ENCODE data around the gene RIPK3.

RIPK3 gene

DNA sequence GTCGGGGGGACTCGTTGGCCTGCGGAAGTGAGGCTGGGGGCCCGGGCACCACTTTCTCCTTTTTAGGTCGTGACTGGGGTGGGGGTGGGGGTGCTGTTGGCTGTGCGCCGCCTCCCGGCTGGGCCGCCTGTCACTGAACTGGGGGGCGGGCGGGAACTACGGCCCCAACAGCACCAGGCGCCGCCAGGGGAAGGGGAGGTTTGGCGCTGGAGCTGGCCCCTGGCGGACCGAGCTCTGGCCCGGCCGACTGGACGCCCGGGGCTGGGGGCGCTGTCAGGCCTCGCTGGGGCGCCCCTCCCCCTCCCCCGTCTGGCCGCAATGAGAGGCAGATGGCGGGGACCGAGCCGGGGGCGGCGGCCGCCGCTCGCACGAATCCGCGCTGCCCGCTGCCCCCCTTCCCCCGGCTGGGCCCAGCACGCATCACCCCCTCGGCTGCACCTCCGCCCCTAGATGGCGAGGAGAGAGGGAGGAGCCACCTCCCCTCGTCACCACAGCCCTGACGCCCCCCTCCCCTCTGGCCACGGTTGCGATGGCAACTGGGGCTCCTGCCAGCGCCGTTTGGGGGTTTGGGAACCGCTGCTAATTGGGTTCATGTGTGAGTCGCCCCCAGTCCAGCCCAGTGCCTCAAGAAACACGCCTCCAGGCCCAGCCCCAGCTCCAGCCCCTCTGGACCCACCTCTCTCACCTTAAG lies 28.9 kb upstream of the RIPK3 start:
- no peaks in the 10 kb centered on the region for H3K9me3 ChIP-seq (ENCODE audit: control insufficient read depth, insufficient read depth, low read length)
- peak overlapping the region; percentile 83 for H3K4me3 ChIP-seq (ENCODE audit: low read depth, low read length)
- H3K4me1 ChIP-seq (ENCODE audit: control insufficient read depth, insufficient read depth, low read length) = no peaks in the 10 kb centered on the region
- H3K27me3 ChIP-seq (ENCODE audit: control insufficient read depth, insufficient read depth, low read length) = 0 out of 2 replicates have a peak, but pooled peaks cover 4% of the 10 kb centered on the region
- H3K27ac ChIP-seq (ENCODE audit: low read depth, low read length) = peak overlapping the region; percentile 84
- peaks cover 9% of the 10 kb centered on the region; the same call in 1 of the 2 replicates for H3K36me3 ChIP-seq (ENCODE audit: control insufficient read depth, insufficient read depth, low read length)
- H3K9ac ChIP-seq (ENCODE audit: low read depth, low read length) = 0 out of 2 replicates have a peak overlapping the region, but pooled peaks have one; percentile 7

DNA sequence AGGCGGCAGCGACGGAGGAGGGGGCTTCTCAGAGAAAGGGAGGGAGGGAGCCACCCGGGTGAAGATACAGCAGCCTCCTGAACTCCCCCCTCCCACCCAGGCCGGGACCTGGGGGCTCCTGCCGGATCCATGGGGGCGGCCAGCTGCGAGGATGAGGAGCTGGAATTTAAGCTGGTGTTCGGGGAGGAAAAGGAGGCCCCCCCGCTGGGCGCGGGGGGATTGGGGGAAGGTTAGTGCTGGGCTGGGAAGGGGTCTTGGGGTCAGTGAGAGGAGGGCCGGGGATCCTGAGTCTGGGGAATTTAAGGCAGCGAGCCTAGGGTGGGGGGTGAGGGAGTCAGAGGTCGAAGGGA lies 28.4 kb upstream of the RIPK3 start:
- Histone ChIP-seq H3K27me3 (ENCODE audit: control insufficient read depth, insufficient read depth, low read length) (0 out of 2 replicates have a peak, but pooled peaks cover 4% of the 10 kb centered on the region), H3K27ac (ENCODE audit: low read depth, low read length) (peak overlapping the region; percentile 84), H3K4me3 (ENCODE audit: low read depth, low read length) (peak overlapping the region; percentile 83), H3K4me1 (ENCODE audit: control insufficient read depth, insufficient read depth, low read length) (no peaks in the 10 kb centered on the region), H3K9me3 (ENCODE audit: control insufficient read depth, insufficient read depth, low read length) (no peaks in the 10 kb centered on the region), H3K36me3 (ENCODE audit: control insufficient read depth, insufficient read depth, low read length) (peaks cover 4% of the 10 kb centered on the region; the same call in 1 of the 2 replicates), H3K9ac (ENCODE audit: low read depth, low read length) (peak overlapping the region; percentile 7; the same call in 1 of the 2 replicates)

DNA sequence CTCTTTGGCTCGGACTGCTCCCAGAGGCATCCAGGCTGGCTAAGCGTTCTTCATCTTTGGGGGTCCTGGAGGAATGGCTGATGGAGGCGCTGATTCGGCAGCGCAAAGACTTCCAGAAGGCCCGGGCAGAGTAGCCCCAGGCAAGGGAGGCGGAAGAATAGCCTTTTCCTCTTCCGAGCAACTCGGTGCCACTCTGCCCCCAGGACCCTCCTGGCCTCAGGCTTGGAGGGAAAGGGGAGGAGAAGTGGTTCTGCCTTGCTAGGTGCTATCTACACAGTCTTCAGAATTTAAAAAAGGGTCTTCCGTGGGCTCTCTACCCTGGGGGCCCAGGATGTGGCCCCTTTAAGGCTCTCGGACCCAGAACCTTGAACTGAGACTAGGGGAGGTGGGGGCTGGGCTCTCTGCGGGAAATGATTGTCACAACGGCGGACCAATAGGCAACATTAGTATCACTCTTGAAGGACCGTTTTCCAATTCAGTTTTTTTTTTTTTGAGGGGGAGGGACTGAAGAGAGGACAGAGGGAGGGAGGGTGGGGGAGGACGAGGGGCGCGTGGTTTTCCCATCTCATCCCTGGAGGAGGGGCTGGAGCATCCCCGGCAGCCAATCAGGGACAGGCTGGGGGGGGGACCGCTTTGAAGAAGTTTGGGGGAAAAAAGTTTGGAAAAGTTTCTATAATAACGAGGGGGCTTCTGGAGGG lies 27.9 kb upstream of the RIPK3 start, which contains the start of gene NFATC4:
Gene NFATC4, plus strand, starts transcription at position 671 of the 698 bp plus-strand sequence. CDS start 157 bp downstream, outside the sequence.
- H3K27ac ChIP-seq (ENCODE audit: low read depth, low read length) = peak within 1 kb of the TSS; percentile 84
- H3K9me3 ChIP-seq (ENCODE audit: control insufficient read depth, insufficient read depth, low read length) = no peaks in the 10 kb centered on the region
- H3K36me3 ChIP-seq (ENCODE audit: control insufficient read depth, insufficient read depth, low read length) = no peaks in the 10 kb centered on the region; the same call in 1 of the 2 replicates
- peak within 1 kb of the TSS; percentile 83 for H3K4me3 ChIP-seq (ENCODE audit: low read depth, low read length)
- 0 out of 2 replicates have a peak, but pooled peaks cover 4% of the 10 kb centered on the region for H3K27me3 ChIP-seq (ENCODE audit: control insufficient read depth, insufficient read depth, low read length)
- peak within 1 kb of the TSS; percentile 48 for H3K9ac ChIP-seq (ENCODE audit: low read depth, low read length)
- no peaks in the 10 kb centered on the region for H3K4me1 ChIP-seq (ENCODE audit: control insufficient read depth, insufficient read depth, low read length)

DNA sequence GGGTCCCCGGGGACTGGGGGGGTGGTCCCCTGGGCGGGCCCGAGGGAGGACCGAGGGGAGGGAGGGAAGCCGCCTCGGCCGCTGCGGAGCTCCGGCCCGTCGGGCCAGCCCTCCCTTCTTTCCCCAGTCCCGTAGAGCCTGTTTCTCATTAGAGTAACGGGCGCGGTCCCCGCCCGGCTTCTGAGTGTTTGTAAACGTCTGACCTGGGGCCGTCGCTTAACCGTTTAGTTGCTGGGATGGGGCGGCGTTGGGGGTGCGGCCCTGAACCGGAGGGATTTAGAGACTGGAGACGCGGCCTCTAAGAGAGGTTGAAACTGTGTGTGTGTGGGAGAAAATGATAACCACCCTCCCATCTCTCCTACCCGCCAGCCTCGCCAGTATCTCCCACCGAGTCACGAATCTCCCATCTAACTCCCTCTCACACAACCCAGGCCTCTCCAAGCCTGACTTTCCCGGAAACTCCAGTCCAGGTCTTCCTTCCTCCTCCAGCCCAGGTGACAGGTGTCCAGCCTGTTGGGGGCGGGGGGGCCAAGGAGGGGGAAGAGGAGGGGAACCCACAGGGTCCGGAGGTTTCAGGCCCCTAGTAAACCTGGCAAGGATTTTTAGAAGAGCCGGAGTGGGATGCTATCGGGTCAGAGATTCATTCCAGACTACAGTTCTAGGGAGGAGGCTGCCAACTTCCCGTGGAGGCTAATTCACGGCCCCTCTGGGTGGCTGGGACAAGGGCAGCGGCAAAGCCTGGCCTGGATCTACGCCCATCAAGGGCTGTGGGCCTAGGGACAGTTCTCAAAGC lies 27.1 kb upstream of the RIPK3 start:
- Histone ChIP-seq H3K4me1 (ENCODE audit: control insufficient read depth, insufficient read depth, low read length) (no peaks in the 10 kb centered on the region), H3K9me3 (ENCODE audit: control insufficient read depth, insufficient read depth, low read length) (no peaks in the 10 kb centered on the region), H3K27ac (ENCODE audit: low read depth, low read length) (peak overlapping the region; percentile 73), H3K36me3 (ENCODE audit: control insufficient read depth, insufficient read depth, low read length) (no peaks in the 10 kb centered on the region), H3K4me3 (ENCODE audit: low read depth, low read length) (peak overlapping the region; percentile 74), H3K9ac (ENCODE audit: low read depth, low read length) (peak overlapping the region; percentile 48), H3K27me3 (ENCODE audit: control insufficient read depth, insufficient read depth, low read length) (peaks cover 9% of the 10 kb centered on the region)

DNA sequence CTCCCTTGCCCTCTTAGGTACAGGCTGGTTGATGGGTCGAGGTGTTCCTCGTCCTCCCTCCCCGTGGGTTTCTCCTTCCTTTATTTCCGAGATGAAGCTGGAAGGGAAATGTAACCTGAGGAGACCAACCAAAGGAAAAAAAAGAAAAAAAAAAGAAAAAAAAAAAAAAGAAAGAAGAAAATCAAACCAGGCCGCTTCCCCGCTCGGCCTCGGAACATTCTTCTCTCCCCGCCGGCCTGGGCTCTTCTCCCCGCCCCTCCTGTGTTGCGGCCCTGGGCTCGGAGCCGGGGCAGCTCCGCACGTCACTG lies 26.6 kb upstream of the RIPK3 start:
- Histone ChIP-seq H3K9ac (ENCODE audit: low read depth, low read length) (no peak overlapping the region), H3K27me3 (ENCODE audit: control insufficient read depth, insufficient read depth, low read length) (peaks cover 14% of the 10 kb centered on the region), H3K36me3 (ENCODE audit: control insufficient read depth, insufficient read depth, low read length) (no peaks in the 10 kb centered on the region), H3K4me1 (ENCODE audit: control insufficient read depth, insufficient read depth, low read length) (no peaks in the 10 kb centered on the region), H3K4me3 (ENCODE audit: low read depth, low read length) (peak overlapping the region; percentile 74), H3K27ac (ENCODE audit: low read depth, low read length) (peak overlapping the region; percentile 73), H3K9me3 (ENCODE audit: control insufficient read depth, insufficient read depth, low read length) (no peaks in the 10 kb centered on the region)

DNA sequence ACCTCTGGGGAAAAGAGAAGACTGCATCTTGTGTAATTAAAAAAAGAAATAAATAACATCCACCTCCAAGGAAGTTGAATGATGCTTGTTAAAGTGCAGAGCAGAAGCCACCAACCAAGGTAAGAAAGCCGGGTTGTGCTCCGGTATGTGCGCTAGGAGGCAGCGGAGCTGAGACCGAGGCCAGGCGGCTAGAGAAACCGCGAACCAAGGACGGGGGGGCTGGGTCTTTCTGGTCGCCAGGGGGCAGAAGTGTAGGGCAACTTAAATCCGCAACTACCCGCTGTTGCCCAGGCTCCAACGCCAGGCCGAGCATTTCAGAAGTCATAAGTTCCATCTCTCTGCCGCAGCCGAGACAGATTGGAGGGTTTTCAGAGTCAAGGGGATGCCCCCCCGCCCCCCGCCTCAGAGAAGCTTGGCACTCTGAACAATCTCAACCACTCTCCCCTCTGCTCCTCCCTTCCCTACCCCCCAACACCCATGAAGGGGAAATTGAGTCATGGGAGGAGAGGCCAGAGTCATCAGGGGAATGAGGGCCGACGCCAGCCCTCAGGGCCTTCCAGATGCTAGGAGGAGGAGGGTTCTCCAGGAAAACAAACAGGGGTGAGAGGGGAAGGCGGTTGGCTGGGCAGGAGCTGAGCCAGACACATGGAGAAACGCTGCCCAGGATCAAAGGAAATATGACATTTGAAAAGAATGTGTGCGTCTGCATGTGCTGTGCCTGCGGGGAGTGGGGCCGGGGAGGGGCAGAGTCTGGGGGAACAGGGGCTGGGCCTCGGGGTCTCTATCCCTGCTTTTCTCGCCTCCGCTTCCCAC lies 26.0 kb upstream of the RIPK3 start:
- Histone ChIP-seq H3K9me3 (ENCODE audit: control insufficient read depth, insufficient read depth, low read length) (no peaks in the 10 kb centered on the region), H3K27me3 (ENCODE audit: control insufficient read depth, insufficient read depth, low read length) (peaks cover 16% of the 10 kb centered on the region), H3K9ac (ENCODE audit: low read depth, low read length) (no peak overlapping the region), H3K27ac (ENCODE audit: low read depth, low read length) (peak overlapping the region; percentile 73), H3K36me3 (ENCODE audit: control insufficient read depth, insufficient read depth, low read length) (no peaks in the 10 kb centered on the region), H3K4me3 (ENCODE audit: low read depth, low read length) (peak overlapping the region; percentile 74), H3K4me1 (ENCODE audit: control insufficient read depth, insufficient read depth, low read length) (no peaks in the 10 kb centered on the region)

DNA sequence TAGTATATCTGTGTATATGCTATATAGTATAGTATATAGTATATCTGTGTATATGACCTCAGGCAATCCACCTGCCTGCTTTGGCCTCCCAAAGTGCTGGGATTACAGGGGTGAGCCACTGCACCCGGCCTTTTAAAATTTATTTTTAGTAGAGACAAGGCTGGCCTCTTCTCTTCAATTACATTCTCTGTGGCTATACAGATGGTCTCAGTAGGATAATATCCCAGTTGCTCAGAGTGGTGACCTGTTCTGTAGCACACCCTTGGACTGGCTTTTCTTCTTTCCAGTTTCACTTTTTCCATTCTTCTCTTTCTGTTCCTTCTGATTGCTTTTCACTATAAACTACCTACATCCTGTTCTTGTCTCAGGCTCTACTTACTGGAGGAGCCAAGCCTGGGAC lies 25.1 kb upstream of the RIPK3 start:
- Histone ChIP-seq H3K27me3 (ENCODE audit: control insufficient read depth, insufficient read depth, low read length) (peaks cover 16% of the 10 kb centered on the region), H3K4me1 (ENCODE audit: control insufficient read depth, insufficient read depth, low read length) (no peaks in the 10 kb centered on the region), H3K4me3 (ENCODE audit: low read depth, low read length) (no peak overlapping the region), H3K27ac (ENCODE audit: low read depth, low read length) (no peak overlapping the region), H3K36me3 (ENCODE audit: control insufficient read depth, insufficient read depth, low read length) (no peaks in the 10 kb centered on the region), H3K9me3 (ENCODE audit: control insufficient read depth, insufficient read depth, low read length) (no peaks in the 10 kb centered on the region), H3K9ac (ENCODE audit: low read depth, low read length) (no peak overlapping the region)

DNA sequence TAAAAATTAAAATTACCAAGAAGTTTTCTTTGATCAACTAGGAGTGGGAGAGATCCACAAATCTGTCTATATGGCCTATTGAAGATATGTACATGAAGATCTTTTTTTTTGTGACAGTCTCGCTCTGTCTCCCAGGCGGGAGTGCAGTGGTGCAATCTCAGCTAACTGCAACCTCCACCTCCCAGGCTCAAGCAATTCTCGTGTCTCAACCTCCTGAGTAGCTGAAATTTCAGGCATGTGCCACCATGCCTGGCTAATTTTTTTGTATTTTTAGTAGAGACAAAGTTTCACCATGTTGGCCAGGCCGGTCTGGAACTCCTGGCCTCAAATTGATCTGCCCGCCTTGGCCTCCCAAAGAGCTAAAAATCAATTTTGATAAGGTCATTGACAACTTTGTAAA lies 23.6 kb upstream of the RIPK3 start:
- H3K4me1 ChIP-seq (ENCODE audit: control insufficient read depth, insufficient read depth, low read length) = no peaks in the 10 kb centered on the region
- no peaks in the 10 kb centered on the region for H3K9me3 ChIP-seq (ENCODE audit: control insufficient read depth, insufficient read depth, low read length)
- no peak overlapping the region for H3K9ac ChIP-seq (ENCODE audit: low read depth, low read length)
- no peaks in the 10 kb centered on the region for H3K36me3 ChIP-seq (ENCODE audit: control insufficient read depth, insufficient read depth, low read length)
- no peak overlapping the region for H3K27ac ChIP-seq (ENCODE audit: low read depth, low read length)
- H3K4me3 ChIP-seq (ENCODE audit: low read depth, low read length) = no peak overlapping the region
- peaks cover 16% of the 10 kb centered on the region for H3K27me3 ChIP-seq (ENCODE audit: control insufficient read depth, insufficient read depth, low read length)

DNA sequence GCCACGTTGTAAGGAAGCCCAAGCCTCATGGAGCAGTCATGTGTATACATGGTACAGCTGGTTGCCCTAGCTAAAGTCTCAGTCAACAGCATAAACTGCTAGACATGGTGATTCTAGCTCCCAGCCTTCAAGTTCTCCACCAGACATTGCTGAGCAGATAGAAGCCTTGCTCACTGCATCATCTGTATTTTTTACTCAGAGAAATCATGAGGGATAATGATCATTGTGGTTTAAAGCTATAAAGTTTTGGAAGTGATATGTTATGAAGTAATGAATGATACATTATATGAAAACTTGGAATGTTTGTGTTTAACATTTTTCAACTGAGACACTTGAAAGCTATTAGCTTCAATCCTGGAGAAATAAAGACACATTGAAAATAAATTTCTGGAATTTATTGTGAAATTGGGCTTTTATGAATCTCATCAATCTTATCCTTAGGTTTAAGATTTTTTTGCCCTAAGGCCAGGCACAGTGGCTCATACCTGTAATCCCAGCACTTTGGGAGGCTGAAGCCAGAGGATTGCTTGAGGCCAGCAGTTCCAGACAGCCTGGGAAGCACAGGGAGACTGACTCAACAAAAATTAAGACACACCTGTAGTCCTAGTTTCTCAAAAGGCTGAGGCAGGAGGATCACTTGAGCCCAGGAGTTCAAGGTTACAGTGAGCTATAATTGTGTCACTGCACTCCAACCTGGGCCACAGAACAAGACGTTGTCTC lies 22.6 kb upstream of the RIPK3 start:
- Histone ChIP-seq H3K36me3 (ENCODE audit: control insufficient read depth, insufficient read depth, low read length) (no peaks in the 10 kb centered on the region), H3K4me1 (ENCODE audit: control insufficient read depth, insufficient read depth, low read length) (no peaks in the 10 kb centered on the region), H3K27ac (ENCODE audit: low read depth, low read length) (no peak overlapping the region), H3K27me3 (ENCODE audit: control insufficient read depth, insufficient read depth, low read length) (peaks cover 16% of the 10 kb centered on the region), H3K4me3 (ENCODE audit: low read depth, low read length) (no peak overlapping the region), H3K9ac (ENCODE audit: low read depth, low read length) (no peak overlapping the region), H3K9me3 (ENCODE audit: control insufficient read depth, insufficient read depth, low read length) (no peaks in the 10 kb centered on the region)

DNA sequence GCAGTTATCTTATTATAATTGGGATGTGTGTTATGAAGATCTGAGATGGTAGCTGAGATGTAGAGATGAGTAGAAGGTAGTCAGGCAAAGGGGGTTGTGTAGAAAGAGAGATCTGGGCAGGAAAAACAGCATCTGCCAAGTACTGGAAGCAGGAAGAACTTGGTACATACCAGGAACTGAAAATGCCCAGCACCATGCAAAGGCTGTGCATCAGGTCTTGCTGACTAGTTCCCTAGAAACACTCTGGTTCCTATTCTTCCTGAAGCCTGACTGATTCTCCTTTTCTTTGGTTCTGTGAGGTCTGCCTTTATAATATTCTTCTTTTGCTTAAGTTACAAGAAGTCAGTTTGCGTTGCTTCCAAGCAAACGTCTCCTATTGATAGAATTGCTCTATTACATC lies 21.5 kb upstream of the RIPK3 start:
- H3K36me3 ChIP-seq (ENCODE audit: control insufficient read depth, insufficient read depth, low read length) = no peaks in the 10 kb centered on the region
- no peak overlapping the region for H3K4me3 ChIP-seq (ENCODE audit: low read depth, low read length)
- no peaks in the 10 kb centered on the region for H3K4me1 ChIP-seq (ENCODE audit: control insufficient read depth, insufficient read depth, low read length)
- no peak overlapping the region for H3K27ac ChIP-seq (ENCODE audit: low read depth, low read length)
- H3K9ac ChIP-seq (ENCODE audit: low read depth, low read length) = no peak overlapping the region
- no peaks in the 10 kb centered on the region for H3K9me3 ChIP-seq (ENCODE audit: control insufficient read depth, insufficient read depth, low read length)
- H3K27me3 ChIP-seq (ENCODE audit: control insufficient read depth, insufficient read depth, low read length) = peaks cover 16% of the 10 kb centered on the region
